Cerebellar nuclear complex (tissue), 1 donor: ENCODE measurements around the gene NRIP3.
A peak's percentile ranks its signal among the peaks of the same experiment; 100 is the strongest.
"Not testable (repeated sequence)": the region's sequence is repeated elsewhere in the genome, so short reads cannot be mapped to it uniquely, and the experiment has no call there.

Experiments
- DNase-seq, 2 experiments: peaks; one replicate each; lab custom pipeline; 2025; lab: John Stamatoyannopoulos, UW

The NRIP3 gene

GRCh38 chr11:9015677-9016076 is 11.9 kb upstream of the NRIP3 start:
- DNase-seq = peak; percentile 96 to 97

- DNase-seq = no peak
These were observed 11.0 kb upstream of the NRIP3 start for GRCh38 chr11:9014826-9015225.

GRCh38 chr11:9013373-9013772 is 9.6 kb upstream of the NRIP3 start:
- no peak for DNase-seq

- DNase-seq = not testable (repeated sequence)
These were observed 5.7 kb upstream of the NRIP3 start for GRCh38 chr11:9009538-9009937.

GRCh38 chr11:9008661-9009060 is 4.9 kb upstream of the NRIP3 start:
- no peak for DNase-seq

- no peak for DNase-seq
These were observed 4.3 kb upstream of the NRIP3 start for GRCh38 chr11:9008011-9008550.

- DNase-seq = no peak
These were observed 1.3 kb upstream of the NRIP3 start for GRCh38 chr11:9005087-9005486.

GRCh38 chr11:9004183-9004926 is 554 bp upstream of the NRIP3 start:
- no peak for DNase-seq

GRCh38 chr11:9002920-9003572 is 755 bp downstream of the NRIP3 start:
- DNase-seq = no peak

- DNase-seq = no peak
These were observed 2.1 kb downstream of the NRIP3 start for GRCh38 chr11:9001736-9002135.

GRCh38 chr11:8998017-8998416 is 5.8 kb downstream of the NRIP3 start:
- DNase-seq = no peak

- DNase-seq = no peak
These were observed 6.3 kb downstream of the NRIP3 start for GRCh38 chr11:8997451-8997850.

- no peak for DNase-seq
These were observed 14.3 kb downstream of the NRIP3 start for GRCh38 chr11:8989453-8989852.

GRCh38 chr11:8988329-8989234 is 15.2 kb downstream of the NRIP3 start:
- no peak for DNase-seq

- DNase-seq = no peak
These were observed 16.4 kb downstream of the NRIP3 start for GRCh38 chr11:8987446-8987845.

- not testable (repeated sequence) for DNase-seq
These were observed 17.0 kb downstream of the NRIP3 start for GRCh38 chr11:8986772-8987171.

- DNase-seq = no peak
These were observed 18.3 kb downstream of the NRIP3 start for GRCh38 chr11:8985462-8985861.

GRCh38 chr11:8983552-8983951 is 20.2 kb downstream of the NRIP3 start:
- DNase-seq = no peak

GRCh38 chr11:8980485-8980884 is 23.3 kb downstream of the NRIP3 start:
- DNase-seq = no peak

- not testable (repeated sequence) for DNase-seq
These were observed 24.4 kb downstream of the NRIP3 start for GRCh38 chr11:8979365-8979764.

- no peak for DNase-seq
These were observed 30.7 kb downstream of the NRIP3 start for GRCh38 chr11:8973121-8973520.

GRCh38 chr11:8971924-8972316 is 31.9 kb downstream of the NRIP3 start:
- no peak for DNase-seq
